Measurements from ENCODE around the gene RAC2.

The RAC2 gene

GRCh38 chr22:37243402-37244113 is 511 bp downstream of the RAC2 start:
- H3K9ac ChIP-seq (ENCODE audit: low read length), result peak overlapping the region; percentile 99
- peak overlapping the region; percentile 96 for H3K27ac ChIP-seq (ENCODE audit: low read length)
- peaks cover 81% of the 10 kb centered on the region for H3K4me1 ChIP-seq (ENCODE audit: low read length)
- H3K4me3 ChIP-seq (ENCODE audit: low read length), result peak overlapping the region; percentile 94
- no peak overlapping the region for H2AFZ ChIP-seq (ENCODE audit: low read depth, low read length)
- H3K36me3 ChIP-seq (replicated peaks; ENCODE audit: low read depth, low read length), result peaks cover 45% of the 10 kb centered on the region
- peaks cover 58% of the 10 kb centered on the region for H3K79me2 ChIP-seq (ENCODE audit: low read length)
- H3K4me2 ChIP-seq (ENCODE audit: low read length), result peak overlapping the region; percentile 92
- no peak for TF ChIP-seq EZH2phosphoT487 (IDR thresholded peaks at IDR 0.05; ENCODE audit: low read depth)
- no peak for TF ChIP-seq CTCF (IDR thresholded peaks at IDR 0.05; ENCODE audit: low read depth, low read length)
- peaks cover 33% of the 10 kb centered on the region for H4K20me1 ChIP-seq (ENCODE audit: insufficient read depth, low read length)
- H3K27me3 ChIP-seq (ENCODE audit: low read depth, low read length), result no peaks in the 10 kb centered on the region
- H3K9me3 ChIP-seq (ENCODE audit: insufficient read depth, low read length), result no peaks in the 10 kb centered on the region

- H3K4me3 ChIP-seq (ENCODE audit: low read length), result peak overlapping the region; percentile 94
- peaks cover 80% of the 10 kb centered on the region for H3K4me1 ChIP-seq (ENCODE audit: low read length)
- TF ChIP-seq CTCF (IDR thresholded peaks at IDR 0.05; ENCODE audit: low read depth, low read length) (no peak), EZH2phosphoT487 (IDR thresholded peaks at IDR 0.05; ENCODE audit: low read depth) (no peak)
- peak overlapping the region; percentile 96 for H3K27ac ChIP-seq (ENCODE audit: low read length)
- no peaks in the 10 kb centered on the region for H3K9me3 ChIP-seq (ENCODE audit: insufficient read depth, low read length)
- H2AFZ ChIP-seq (ENCODE audit: low read depth, low read length), result no peak overlapping the region
- peaks cover 42% of the 10 kb centered on the region for H4K20me1 ChIP-seq (ENCODE audit: insufficient read depth, low read length)
- H3K9ac ChIP-seq (ENCODE audit: low read length), result peak overlapping the region; percentile 99
- no peaks in the 10 kb centered on the region for H3K27me3 ChIP-seq (ENCODE audit: low read depth, low read length)
- H3K4me2 ChIP-seq (ENCODE audit: low read length), result peak overlapping the region; percentile 93
- H3K36me3 ChIP-seq (replicated peaks; ENCODE audit: low read depth, low read length), result peaks cover 53% of the 10 kb centered on the region
- peaks cover 69% of the 10 kb centered on the region for H3K79me2 ChIP-seq (ENCODE audit: low read length)
These were observed 1.6 kb downstream of the RAC2 start for GRCh38 chr22:37242395-37242918.

- no peak for TF ChIP-seq CTCF (IDR thresholded peaks at IDR 0.05; ENCODE audit: low read depth, low read length)
- TF ChIP-seq EZH2phosphoT487 (IDR thresholded peaks at IDR 0.05; ENCODE audit: low read depth), result no peak
- Histone ChIP-seq H2AFZ (ENCODE audit: low read depth, low read length) (no peak overlapping the region), H3K4me1 (ENCODE audit: low read length) (peaks cover 82% of the 10 kb centered on the region), H3K27ac (ENCODE audit: low read length) (peak overlapping the region; percentile 96), H3K79me2 (ENCODE audit: low read length) (peaks cover 78% of the 10 kb centered on the region), H3K27me3 (ENCODE audit: low read depth, low read length) (no peaks in the 10 kb centered on the region), H3K36me3 (replicated peaks; ENCODE audit: low read depth, low read length) (peaks cover 59% of the 10 kb centered on the region), H4K20me1 (ENCODE audit: insufficient read depth, low read length) (peaks cover 49% of the 10 kb centered on the region), H3K9ac (ENCODE audit: low read length) (peak overlapping the region; percentile 88), H3K4me3 (ENCODE audit: low read length) (peak overlapping the region; percentile 73), H3K9me3 (ENCODE audit: insufficient read depth, low read length) (no peaks in the 10 kb centered on the region), H3K4me2 (ENCODE audit: low read length) (peak overlapping the region; percentile 93)
These were observed 2.5 kb downstream of the RAC2 start for GRCh38 chr22:37241351-37242142.

GRCh38 chr22:37240941-37241320 is 3.1 kb downstream of the RAC2 start:
- Histone ChIP-seq H3K27me3 (ENCODE audit: low read depth, low read length) (no peaks in the 10 kb centered on the region), H3K4me2 (ENCODE audit: low read length) (peak overlapping the region; percentile 93), H3K9me3 (ENCODE audit: insufficient read depth, low read length) (no peaks in the 10 kb centered on the region), H2AFZ (ENCODE audit: low read depth, low read length) (no peak overlapping the region), H3K36me3 (replicated peaks; ENCODE audit: low read depth, low read length) (peaks cover 66% of the 10 kb centered on the region), H3K4me1 (ENCODE audit: low read length) (peaks cover 84% of the 10 kb centered on the region), H3K27ac (ENCODE audit: low read length) (peak overlapping the region; percentile 96), H3K4me3 (ENCODE audit: low read length) (peak overlapping the region; percentile 73), H3K79me2 (ENCODE audit: low read length) (peaks cover 84% of the 10 kb centered on the region), H3K9ac (ENCODE audit: low read length) (peak overlapping the region; percentile 88), H4K20me1 (ENCODE audit: insufficient read depth, low read length) (peaks cover 55% of the 10 kb centered on the region)
- TF ChIP-seq CTCF (IDR thresholded peaks at IDR 0.05; ENCODE audit: low read depth, low read length) (no peak), EZH2phosphoT487 (IDR thresholded peaks at IDR 0.05; ENCODE audit: low read depth) (no peak)
